ENCODE results near the gene HYCC2. TPM values are rescaled to one million over a fixed set of nuclear protein-coding genes. Genes with fewer than 3 reads are reported as not detected.

The HYCC2 gene
- total RNA-seq, 3 donors from 2014 or later, result 16.4 to 38.7 (median 24.1) TPM

GRCh38 chr2:201116959-201117734 lies 45.7 kb upstream of the HYCC2 start:
- peak overlapping the region; percentile 97 for H3K27ac ChIP-seq
- peaks cover 0 to 8% of the 10 kb centered on the region in 2 donors for H3K4me1 ChIP-seq
- no peaks in the 10 kb centered on the region for H3K27me3 ChIP-seq
- TF ChIP-seq CTCF (IDR thresholded peaks at IDR 0.05) (peak in 2 of 3 donors; percentile 37 to 56), POLR2A (IDR thresholded peaks at IDR 0.05) (peak; percentile 24), POLR2AphosphoS5 (IDR thresholded peaks at IDR 0.05) (peak; percentile 58 to 71 (median 63))
- H3K36me3 ChIP-seq, result no peaks in the 10 kb centered on the region
- H3K4me3 ChIP-seq, result peak overlapping the region; percentile 64 to 97 (median 73)
- no peaks in the 10 kb centered on the region for H3K9me3 ChIP-seq
- intact Hi-C loops (cut with DNase I; ENCODE audit: low total_unique reads), result no loop called here
- peak in 1 of 2 donors; percentile 67 for DNase-seq (ENCODE audit: low spot score in 2 of 2)

GRCh38 chr2:201116115-201116958 lies 44.9 kb upstream of the HYCC2 start, which contains the start of gene CFLAR:
Gene CFLAR (plus strand): TSS chr2:201116164. CDS start chr2:201129866, 13,702 bp downstream.
- peak; percentile 64 to 67 for DNase-seq (ENCODE audit: low spot score in 2 of 2)

GRCh38 chr2:201114846-201115245 lies 43.4 kb upstream of the HYCC2 start:
- Histone ChIP-seq H3K27ac (peak overlapping the region; percentile 97), H3K4me3 (peak overlapping the region in 2 of 3 donors; percentile 7 to 73), H3K27me3 (no peaks in the 10 kb centered on the region), H3K9me3 (no peaks in the 10 kb centered on the region), H3K36me3 (no peaks in the 10 kb centered on the region), H3K4me1 (peaks cover 0 to 8% of the 10 kb centered on the region in 2 donors)
- intact Hi-C loops (cut with DNase I; ENCODE audit: low total_unique reads), result no loop called here
- no peak for DNase-seq (ENCODE audit: low spot score in 2 of 2)
- no peak for TF ChIP-seq POLR2AphosphoS5 (IDR thresholded peaks at IDR 0.05)
- no peak for TF ChIP-seq POLR2A (IDR thresholded peaks at IDR 0.05)
- TF ChIP-seq CTCF (IDR thresholded peaks at IDR 0.05), result no peak

More at GRCh38 chr2:201116115-201116958, 44.9 kb upstream of the HYCC2 start, which contains the start of gene CFLAR:
- no peaks in the 10 kb centered on the region for H3K27me3 ChIP-seq
- H3K9me3 ChIP-seq, result no peaks in the 10 kb centered on the region
- TF ChIP-seq CTCF (IDR thresholded peaks at IDR 0.05) (peak in 1 of 3 donors; percentile 8), POLR2A (IDR thresholded peaks at IDR 0.05) (peak; percentile 83), POLR2AphosphoS5 (IDR thresholded peaks at IDR 0.05) (peak; percentile 67 to 84 (median 79))
- H3K4me1 ChIP-seq, result peaks cover 0 to 8% of the 10 kb centered on the region in 2 donors
- H3K4me3 ChIP-seq, result peak within 1 kb of the TSS; percentile 64 to 97 (median 73)
- intact Hi-C loops (cut with DNase I; ENCODE audit: low total_unique reads), result no loop called here
- H3K27ac ChIP-seq, result peak within 1 kb of the TSS; percentile 97
- H3K36me3 ChIP-seq, result no peaks in the 10 kb centered on the region

- H3K4me1 ChIP-seq, result peaks cover 0 to 7% of the 10 kb centered on the region in 2 donors
- intact Hi-C loops (cut with DNase I; ENCODE audit: low total_unique reads), result no loop called here
- no peak for TF ChIP-seq CTCF (IDR thresholded peaks at IDR 0.05)
- no peak for TF ChIP-seq POLR2AphosphoS5 (IDR thresholded peaks at IDR 0.05)
- no peak for TF ChIP-seq POLR2A (IDR thresholded peaks at IDR 0.05)
- no peak overlapping the region for H3K27ac ChIP-seq
- H3K36me3 ChIP-seq, result no peaks in the 10 kb centered on the region
- no peak overlapping the region for H3K4me3 ChIP-seq
- H3K9me3 ChIP-seq, result no peaks in the 10 kb centered on the region
- DNase-seq (ENCODE audit: low spot score in 2 of 2), result no peak
- no peaks in the 10 kb centered on the region for H3K27me3 ChIP-seq
Measured at GRCh38 chr2:201114350-201114749, 42.9 kb upstream of the HYCC2 start.

Measured in breast epithelium (tissue), 4 donors.